Medulla oblongata (tissue), 1 donor: Measurements from ENCODE around the gene E2F6.

Experiments
- DNase-seq: peaks from one replicate; pipeline ENCODE4 v3.0.0-alpha.2; 2015; ENCODE audit errors: extremely low spot score

The E2F6 gene

DNA sequence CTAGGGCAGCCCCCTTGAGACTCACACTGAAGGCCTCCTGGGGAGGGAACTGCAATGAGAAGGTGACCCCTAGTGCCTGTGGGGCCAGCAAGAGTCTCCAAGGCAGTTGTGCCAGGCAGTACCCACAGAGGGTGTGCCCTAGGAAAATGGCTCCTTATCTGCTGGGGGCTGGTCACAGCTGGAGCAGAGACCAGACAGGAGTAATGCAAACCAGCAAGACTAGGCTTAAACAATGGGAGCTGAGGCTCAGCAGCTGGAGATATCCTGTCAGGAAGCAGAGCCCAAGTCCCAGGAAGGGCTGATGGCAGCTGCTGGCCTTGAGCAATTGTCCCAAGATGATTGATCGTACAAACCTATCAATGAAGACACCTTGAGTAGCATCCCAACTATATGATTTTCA lies 26.8 kb upstream of the E2F6 start:
- DNase-seq: no peak

DNA sequence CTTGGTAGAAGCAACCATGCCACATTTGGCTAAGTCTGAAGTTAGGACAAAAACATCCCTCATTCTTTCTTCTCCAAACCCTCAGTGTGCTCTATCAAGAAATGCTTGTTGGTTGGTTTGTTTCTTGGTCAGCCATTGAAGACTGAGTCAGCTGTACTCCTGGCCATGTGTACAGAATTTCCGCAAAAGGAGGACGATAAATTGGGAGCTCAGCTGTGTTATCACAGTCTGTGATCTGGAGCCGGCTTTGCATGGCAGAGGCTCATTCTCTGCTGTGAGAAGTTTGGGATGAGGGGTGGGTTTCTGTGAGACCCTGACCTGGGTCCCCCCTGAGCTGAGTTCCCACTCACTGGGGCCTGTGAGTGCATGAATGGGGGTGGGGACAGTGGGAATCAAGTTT lies 26.3 kb upstream of the E2F6 start:
- no peak for DNase-seq

GRCh38 chr2:11491348-11491933 lies 25.5 kb upstream of the E2F6 start:
- DNase-seq: no peak

DNA sequence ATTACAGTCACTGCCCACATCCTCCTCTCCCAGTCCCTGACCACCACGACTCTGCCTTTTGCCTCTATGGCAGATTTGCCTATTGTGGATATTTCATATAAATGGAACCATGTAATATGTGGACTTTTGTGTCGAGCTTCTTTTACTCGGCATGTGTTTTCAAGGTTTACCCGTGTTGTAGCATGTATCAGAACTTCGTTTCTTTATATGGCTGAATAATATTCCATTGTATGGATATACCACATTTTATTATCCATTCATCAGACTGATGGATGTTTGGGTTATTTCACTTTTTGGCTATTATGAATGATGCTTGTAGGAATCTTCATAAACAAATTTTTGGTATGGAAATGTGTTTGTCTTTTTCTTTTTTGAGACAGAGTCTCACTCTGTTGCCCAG lies 24.2 kb upstream of the E2F6 start:
- DNase-seq: no peak

DNA sequence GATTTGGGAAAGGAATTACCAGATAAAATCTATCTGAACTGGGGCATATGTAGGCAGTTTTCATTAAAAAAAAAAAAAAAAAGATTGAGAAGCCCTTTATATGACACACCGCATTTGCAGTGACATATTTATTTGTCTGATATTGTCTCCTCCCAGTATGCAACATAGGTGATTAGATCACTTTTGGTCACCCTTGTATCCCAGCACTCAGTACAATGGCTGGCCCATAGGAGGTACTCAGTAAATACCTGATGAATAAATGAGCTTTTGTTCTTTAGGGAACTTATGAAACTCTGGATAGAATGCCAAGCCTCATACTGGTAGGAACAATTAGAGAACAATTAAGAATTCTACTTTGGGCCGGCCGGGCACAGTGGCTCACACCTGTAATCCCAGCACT lies 22.8 kb upstream of the E2F6 start:
- no peak for DNase-seq

GRCh38 chr2:11483806-11484617 lies 18.1 kb upstream of the E2F6 start:
- peak; percentile 38 for DNase-seq

GRCh38 chr2:11482473-11483035 lies 16.6 kb upstream of the E2F6 start:
- DNase-seq: peak; percentile 25

DNA sequence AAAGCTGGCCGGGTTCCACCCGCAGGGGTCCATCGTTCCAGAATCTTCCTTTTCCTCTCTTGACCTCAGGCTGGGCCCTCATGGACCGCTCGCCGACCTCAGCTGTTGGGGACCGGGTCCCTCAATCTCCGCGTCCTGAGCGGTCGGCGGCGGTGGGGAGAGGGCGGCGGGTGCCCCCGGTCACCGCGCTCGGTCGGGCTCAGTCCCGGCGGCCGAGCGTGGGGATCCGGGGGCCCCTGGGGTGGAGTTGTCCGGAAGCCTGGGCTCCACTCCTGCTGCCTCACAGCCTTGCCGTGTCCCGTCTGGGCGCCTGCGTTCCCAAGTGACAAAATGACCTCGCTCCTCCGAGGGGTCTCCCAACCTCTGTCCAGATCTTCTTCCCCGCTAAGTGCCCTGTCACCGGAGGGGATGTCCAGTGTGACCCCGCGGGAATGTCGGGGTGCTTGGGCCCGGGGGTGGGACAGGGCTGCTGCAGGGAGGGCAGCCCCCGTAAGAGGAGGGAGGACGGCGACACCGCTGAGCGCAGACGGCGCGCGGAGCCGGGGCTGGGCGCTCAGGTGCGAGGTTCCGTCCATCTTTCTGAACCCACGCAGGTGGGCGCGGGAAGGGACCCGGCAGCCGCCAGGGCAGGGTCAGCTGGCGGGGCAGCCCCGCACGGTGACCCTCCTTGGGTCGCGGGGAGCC lies 16.0 kb upstream of the E2F6 start:
- DNase-seq: no peak

- DNase-seq: no peak
Observed at GRCh38 chr2:11481426-11481788, 15.4 kb upstream of the E2F6 start.

GRCh38 chr2:11480859-11481258 lies 14.9 kb upstream of the E2F6 start:
- no peak for DNase-seq

DNA sequence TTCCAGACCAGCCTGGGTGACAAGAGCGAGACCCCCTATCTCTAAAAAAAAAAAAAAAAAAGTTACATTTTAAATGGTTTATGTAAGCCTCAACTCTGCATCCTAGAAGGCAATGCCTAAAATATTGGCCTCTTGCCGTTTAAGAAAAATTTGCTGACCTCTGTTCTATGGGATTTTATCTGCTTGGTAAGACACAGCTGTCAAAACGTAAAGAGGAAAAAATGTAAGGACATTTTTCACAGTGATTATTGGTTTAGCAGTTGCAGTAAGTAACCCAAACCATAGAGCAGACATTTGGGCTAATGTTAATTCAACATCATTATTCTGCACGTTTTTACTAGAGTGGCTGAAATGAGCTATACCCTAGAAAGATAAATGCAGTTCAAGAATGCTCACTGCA lies 14.4 kb upstream of the E2F6 start:
- no peak for DNase-seq

DNA sequence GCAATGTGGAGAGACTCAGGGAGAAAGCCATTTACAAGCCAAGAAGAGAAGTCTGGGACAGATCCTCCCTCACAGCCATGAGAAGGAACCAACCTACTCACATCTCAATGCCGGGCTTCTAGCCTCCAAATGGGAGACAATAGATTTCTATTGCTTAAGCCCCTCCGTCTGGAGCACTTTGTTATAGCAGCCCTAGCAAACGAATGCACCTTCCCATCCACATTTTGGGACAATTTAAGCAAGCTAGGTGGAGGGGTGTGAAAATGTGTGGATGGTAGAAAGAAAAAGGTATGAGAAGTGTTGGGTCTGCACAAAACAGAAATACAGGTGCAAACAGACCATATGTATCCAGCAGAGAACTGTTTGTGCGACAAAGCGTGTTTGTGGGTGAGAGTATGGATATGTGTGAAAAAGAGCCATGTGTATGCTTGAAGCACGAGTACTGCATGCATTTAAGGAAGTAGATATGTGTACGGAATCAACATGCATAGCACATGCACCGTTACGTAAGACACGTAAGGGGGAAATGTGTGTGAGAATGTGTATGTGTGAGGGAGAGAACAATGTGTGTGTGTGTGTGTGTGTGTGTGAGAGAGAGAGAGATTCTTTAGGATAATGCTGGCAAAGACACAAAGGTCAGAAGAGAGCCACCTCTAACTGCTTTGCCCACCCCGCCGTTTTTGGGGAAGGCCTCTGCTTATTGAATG lies 13.1 kb upstream of the E2F6 start:
- no peak for DNase-seq

GRCh38 chr2:11477994-11478393 lies 12.0 kb upstream of the E2F6 start:
- peak; percentile 98 for DNase-seq

DNA sequence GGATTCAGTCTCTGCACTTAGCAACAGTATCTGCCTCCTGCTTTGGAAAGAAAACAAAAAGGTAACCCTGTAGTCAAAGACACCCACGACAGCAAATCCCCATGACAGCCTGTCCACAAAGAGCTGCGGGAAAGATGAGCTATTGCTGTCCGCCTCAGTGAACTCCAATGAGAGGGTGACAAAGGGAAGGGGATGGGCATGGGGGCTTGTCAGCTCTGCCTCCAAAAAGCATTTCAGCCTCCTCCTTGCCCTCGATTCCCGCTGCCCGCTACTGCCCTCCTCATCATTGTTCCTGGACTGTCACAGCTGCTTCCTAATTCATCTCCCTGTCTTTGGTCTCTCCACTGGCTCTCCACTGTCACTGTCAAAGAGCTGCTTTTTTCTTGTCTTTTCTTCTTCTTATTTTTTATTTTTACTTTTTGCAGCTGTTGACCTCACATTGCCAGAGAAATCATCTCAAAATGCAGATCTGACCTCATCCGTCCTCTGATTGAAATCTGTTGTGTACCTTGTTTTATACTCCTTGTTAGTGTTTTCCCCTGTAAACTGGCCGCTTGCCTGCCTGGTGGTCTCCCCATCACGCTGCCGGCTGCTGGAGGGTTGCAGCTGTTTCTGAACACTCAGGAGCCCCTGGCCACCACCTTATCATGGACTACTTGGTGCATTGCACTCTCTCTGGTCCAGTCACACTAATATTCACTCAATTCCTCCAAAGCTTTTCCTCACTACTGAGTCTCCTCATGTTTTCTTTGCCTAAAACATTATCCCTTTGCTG lies 7.9 kb upstream of the E2F6 start:
- DNase-seq: no peak

- no peak for DNase-seq
Observed at GRCh38 chr2:11467749-11468148, 1.8 kb upstream of the E2F6 start.

GRCh38 chr2:11467129-11467649 lies 1.2 kb upstream of the E2F6 start:
- DNase-seq: no peak

GRCh38 chr2:11466307-11467128 lies 557 bp upstream of the E2F6 start:
- DNase-seq: no peak

- no peak for DNase-seq
Observed at GRCh38 chr2:11465110-11465484, 864 bp downstream of the E2F6 start.

- DNase-seq: no peak
Observed at GRCh38 chr2:11459816-11460215, 6.1 kb downstream of the E2F6 start.

DNA sequence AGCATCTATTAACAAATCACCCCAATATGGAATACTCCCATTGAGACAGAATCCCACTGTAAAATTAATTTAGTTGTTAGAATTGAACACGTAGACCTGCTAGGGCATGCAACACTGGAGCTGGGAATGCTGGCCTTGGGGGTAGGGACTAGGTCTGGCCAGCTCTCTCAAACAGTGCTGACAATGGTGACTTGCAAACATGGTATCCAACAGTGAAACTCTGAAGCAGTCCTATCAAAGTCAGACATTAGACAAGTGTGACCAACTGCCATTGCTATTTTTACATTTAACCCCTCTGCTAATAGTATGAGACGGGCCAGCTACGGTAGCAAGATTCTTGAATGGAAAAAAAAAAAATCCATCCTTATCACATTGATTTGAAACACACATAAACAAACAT lies 7.2 kb downstream of the E2F6 start:
- DNase-seq: no peak
